ENCODE data around the gene EPHA8. TPM values are rescaled to one million over a fixed set of nuclear protein-coding genes. Genes with fewer than 3 reads are reported as not detected.

The EPHA8 gene
- total RNA-seq, 1 donor from 2014 or later = not detected

DNA sequence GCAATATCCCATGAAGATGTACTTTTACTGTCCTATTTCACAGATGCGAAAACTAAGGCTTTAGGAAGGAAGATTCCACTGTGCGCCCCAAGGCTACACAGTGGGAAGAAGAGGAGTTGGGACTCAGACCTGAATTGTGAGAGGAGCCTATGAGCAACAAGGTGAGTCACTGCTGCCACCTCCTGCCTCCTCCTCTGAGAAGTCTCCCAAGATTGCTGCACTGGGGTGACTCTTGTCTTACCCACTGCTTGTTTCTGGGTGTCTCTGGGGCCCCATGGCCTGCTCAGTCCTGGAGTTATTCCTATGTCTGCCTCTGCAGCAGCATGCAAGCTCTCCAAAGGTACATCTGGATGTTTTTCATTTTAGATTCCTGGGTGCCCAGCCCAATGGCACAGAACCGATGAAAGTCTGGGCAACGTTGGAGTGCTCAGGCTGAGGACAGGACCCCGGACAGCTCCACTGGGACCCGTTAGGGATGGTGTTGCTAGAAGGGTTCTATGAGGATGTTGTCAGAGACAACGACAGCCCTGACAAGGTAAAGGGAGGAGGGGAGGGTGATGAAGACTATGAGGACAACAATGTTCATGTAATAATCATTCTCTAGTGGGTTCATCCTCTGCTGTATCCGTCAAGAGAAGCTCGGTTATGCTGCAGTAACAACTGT lies 62.1 kb downstream of the EPHA8 start:
- Mint-ChIP-seq H3K9me3 (no peaks in the 10 kb centered on the region), H3K4me3 (no peak overlapping the region), H3K27ac (ENCODE audit: unreplicated experiment) (no peak overlapping the region), H3K27me3 (ENCODE audit: low read depth) (peaks cover 65% of the 10 kb centered on the region), H3K36me3 (ENCODE audit: low read depth) (no peaks in the 10 kb centered on the region), H3K4me1 (peaks cover 11% of the 10 kb centered on the region)
- DNase-seq (ENCODE audit: low read depth, low spot score) = peak; percentile 20
- TF ChIP-seq, protein P1, sequence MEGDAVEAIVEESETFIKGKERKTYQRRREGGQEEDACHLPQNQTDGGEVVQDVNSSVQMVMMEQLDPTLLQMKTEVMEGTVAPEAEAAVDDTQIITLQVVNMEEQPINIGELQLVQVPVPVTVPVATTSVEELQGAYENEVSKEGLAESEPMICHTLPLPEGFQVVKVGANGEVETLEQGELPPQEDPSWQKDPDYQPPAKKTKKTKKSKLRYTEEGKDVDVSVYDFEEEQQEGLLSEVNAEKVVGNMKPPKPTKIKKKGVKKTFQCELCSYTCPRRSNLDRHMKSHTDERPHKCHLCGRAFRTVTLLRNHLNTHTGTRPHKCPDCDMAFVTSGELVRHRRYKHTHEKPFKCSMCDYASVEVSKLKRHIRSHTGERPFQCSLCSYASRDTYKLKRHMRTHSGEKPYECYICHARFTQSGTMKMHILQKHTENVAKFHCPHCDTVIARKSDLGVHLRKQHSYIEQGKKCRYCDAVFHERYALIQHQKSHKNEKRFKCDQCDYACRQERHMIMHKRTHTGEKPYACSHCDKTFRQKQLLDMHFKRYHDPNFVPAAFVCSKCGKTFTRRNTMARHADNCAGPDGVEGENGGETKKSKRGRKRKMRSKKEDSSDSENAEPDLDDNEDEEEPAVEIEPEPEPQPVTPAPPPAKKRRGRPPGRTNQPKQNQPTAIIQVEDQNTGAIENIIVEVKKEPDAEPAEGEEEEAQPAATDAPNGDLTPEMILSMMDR (conservative IDR thresholded peaks at IDR 0.05) = no peak

DNA sequence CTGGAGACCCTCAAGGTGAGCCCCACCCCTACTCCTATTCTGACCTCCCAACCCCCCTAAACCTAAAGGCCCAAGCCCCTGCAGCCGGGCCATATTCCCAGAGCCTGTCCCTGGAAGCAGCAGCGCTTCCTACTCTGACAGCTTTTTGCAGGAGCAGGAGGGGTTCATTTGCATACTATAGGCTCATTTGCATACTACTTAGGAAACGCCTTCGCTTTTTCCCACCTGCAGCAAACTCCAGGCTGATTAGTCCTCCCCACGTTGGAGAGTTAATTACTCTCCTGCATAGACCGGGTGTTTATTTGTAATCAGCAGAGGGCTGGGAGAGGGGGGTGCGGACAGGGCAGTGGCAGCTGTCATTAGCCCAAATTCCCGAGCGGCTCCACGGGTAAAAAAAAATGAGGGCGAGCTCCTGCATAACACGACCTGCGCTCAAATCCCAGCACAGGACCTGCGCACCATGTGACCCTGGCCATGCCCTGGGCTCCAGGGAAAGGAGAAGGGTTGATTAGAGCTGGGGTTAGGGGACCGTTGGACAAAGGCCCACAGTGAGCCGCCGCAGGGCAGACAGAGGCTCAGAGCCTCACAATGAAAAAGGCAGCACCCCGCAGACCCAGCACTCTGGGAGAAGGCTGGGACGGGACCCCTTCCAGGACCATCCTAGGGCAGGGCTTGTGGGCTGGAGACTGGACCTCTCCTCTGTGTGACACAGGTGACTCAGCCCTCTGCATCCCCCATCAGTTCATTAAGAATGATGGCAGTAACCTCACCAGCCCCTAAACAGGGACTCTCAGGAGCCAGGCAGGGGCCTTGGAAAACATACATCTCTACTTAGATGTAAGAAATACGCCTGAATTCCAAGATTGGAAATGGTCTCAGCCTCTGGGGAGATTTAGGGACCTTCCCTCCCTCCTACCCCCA lies 63.2 kb downstream of the EPHA8 start:
- no peaks in the 10 kb centered on the region for H3K36me3 Mint-ChIP-seq (ENCODE audit: low read depth)
- TF ChIP-seq, protein P1 (conservative IDR thresholded peaks at IDR 0.05) = no peak
- peaks cover 18% of the 10 kb centered on the region for H3K4me1 Mint-ChIP-seq
- H3K9me3 Mint-ChIP-seq = no peaks in the 10 kb centered on the region
- no peak overlapping the region for H3K4me3 Mint-ChIP-seq
- H3K27ac Mint-ChIP-seq (ENCODE audit: unreplicated experiment) = no peak overlapping the region
- DNase-seq (ENCODE audit: low read depth, low spot score) = no peak
- peaks cover 60% of the 10 kb centered on the region for H3K27me3 Mint-ChIP-seq (ENCODE audit: low read depth)

DNA sequence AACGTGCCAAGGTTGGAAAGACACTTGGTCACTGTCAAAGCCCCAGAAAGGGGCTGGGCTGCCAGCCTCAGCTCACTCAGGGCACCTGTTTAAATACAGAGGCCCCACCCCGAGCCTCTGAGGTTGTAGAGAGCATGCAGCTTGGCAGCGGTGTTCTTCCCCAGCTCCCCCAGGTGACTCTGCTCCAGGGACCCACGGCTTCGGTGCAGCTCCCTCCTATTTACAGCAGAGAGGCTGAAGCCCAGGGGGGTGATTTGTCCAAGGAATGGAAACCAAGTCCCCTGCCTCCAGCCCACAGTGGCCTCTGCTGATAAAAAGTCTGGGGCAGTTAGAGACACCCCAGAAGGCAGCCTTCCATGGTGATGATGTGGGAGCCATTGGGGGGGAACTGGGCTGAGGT lies 64.0 kb downstream of the EPHA8 start:
- TF ChIP-seq, protein P1 (conservative IDR thresholded peaks at IDR 0.05) = no peak
- peaks cover 22% of the 10 kb centered on the region for H3K4me1 Mint-ChIP-seq
- H3K9me3 Mint-ChIP-seq = no peaks in the 10 kb centered on the region
- H3K27me3 Mint-ChIP-seq (ENCODE audit: low read depth) = peaks cover 54% of the 10 kb centered on the region
- H3K27ac Mint-ChIP-seq (ENCODE audit: unreplicated experiment) = no peak overlapping the region
- no peak for DNase-seq (ENCODE audit: low read depth, low spot score)
- no peak overlapping the region for H3K4me3 Mint-ChIP-seq
- H3K36me3 Mint-ChIP-seq (ENCODE audit: low read depth) = no peaks in the 10 kb centered on the region

DNA sequence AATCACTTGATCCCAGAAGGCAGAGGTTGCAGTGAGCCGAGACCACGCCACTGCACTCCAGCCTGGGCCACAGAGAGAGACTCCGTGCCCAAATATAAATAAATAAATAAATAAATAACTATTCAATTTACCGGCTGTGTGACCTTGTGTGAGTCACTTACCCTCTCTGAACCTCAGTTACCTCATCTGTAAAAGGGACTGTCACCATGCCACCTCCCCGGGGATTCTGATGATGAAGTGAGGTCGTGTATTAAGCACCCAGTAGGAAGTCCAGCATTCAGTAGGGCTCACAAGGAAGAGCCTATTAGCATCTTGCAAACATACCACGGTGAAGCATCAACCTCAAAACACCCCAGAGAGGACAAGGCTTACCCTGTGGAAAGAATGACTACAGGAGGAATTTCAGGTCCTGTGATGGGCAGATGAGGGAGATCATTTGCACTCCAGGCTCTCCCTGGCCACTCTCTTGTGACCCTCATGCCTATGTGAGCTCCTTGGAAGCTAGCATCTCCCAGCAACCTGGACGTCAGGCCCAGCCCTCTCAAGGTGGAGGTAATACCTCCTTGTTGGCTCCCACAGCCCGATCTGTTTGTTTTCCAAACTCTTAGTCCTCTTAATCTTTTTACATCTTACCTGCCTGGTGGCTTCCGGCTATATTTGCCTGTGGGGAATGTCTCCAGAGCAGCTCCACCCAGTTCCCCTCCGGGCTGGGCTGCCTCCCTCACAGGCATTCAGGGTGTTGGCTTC lies 65.6 kb downstream of the EPHA8 start:
- no peak overlapping the region for H3K27ac Mint-ChIP-seq (ENCODE audit: unreplicated experiment)
- no peak for DNase-seq (ENCODE audit: low read depth, low spot score)
- peaks cover 22% of the 10 kb centered on the region for H3K4me1 Mint-ChIP-seq
- no peak overlapping the region for H3K4me3 Mint-ChIP-seq
- peaks cover 53% of the 10 kb centered on the region for H3K27me3 Mint-ChIP-seq (ENCODE audit: low read depth)
- no peaks in the 10 kb centered on the region for H3K36me3 Mint-ChIP-seq (ENCODE audit: low read depth)
- TF ChIP-seq, protein P1 (conservative IDR thresholded peaks at IDR 0.05) = no peak
- H3K9me3 Mint-ChIP-seq = no peaks in the 10 kb centered on the region

DNA sequence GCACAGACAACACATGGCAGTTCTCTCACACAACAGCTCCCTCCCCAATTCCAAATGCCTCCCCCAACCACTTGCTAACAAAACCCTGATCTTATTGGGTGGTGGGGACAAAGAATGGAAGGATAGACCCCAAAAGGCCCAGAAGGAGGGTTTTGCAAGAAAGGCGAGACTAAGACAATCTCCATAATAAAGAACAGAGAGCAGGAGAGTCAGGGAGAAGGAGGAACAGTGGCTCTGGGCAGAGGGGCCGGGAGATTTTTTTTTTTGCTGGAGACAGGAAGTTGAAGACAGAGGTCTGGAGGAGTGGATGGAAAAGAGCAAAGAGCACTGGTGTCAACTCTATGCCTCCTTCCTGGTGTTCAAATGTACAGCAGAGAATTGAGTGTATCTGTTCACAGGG lies 66.6 kb downstream of the EPHA8 start:
- H3K27ac Mint-ChIP-seq (ENCODE audit: unreplicated experiment) = peak overlapping the region; percentile 3
- no peak overlapping the region for H3K4me3 Mint-ChIP-seq

More for the DNA sequence above, 66.6 kb downstream of the EPHA8 start:
- Mint-ChIP-seq H3K4me1 (peaks cover 22% of the 10 kb centered on the region), H3K9me3 (no peaks in the 10 kb centered on the region), H3K27me3 (ENCODE audit: low read depth) (peaks cover 44% of the 10 kb centered on the region), H3K36me3 (ENCODE audit: low read depth) (no peaks in the 10 kb centered on the region)
- TF ChIP-seq, protein P1 (conservative IDR thresholded peaks at IDR 0.05) = no peak
- DNase-seq (ENCODE audit: low read depth, low spot score) = no peak

Measured in neural crest cell (in vitro differentiated cells).